H1 (cell line): Measurements from ENCODE around the gene SUZ12. TPM values are rescaled to one million over a fixed set of nuclear protein-coding genes. Genes with fewer than 3 reads are reported as not detected.

ENCODE experiments used
- CTCF ChIA-PET: fragments of 300-600 bp; sonication (Branson Sonifier 250); formaldehyde crosslinking; loops from one replicate; lab custom pipeline; 2021; ENCODE audit not compliant: partially characterized antibody; lab: Charles Lee
- POLR2A ChIA-PET: fragments of 300-600 bp; sonication (Branson Sonifier 250); formaldehyde crosslinking; loops from one replicate; lab custom pipeline; 2021; ENCODE audit warnings: inconsistent platforms; ENCODE audit not compliant: partially characterized antibody; lab: Charles Lee
- DNase-seq, 2 experiments: peaks; one replicate each; pipeline versions ENCODE4 v3.0.0 to v3.0.0-alpha.2; 2010 to 2022; ENCODE audit warnings: low spot score in 2 of 2, low read depth in 1 of 2, mixed read lengths in 1 of 2
- FAIRE-seq: peaks from 2 replicates; lab custom pipeline; 2011; peaks lifted over from hg19 to GRCh38; lab: Jason Lieb, UNC
- H2AFZ ChIP-seq: 2 replicates; pipeline ENCODE4 v1.8.1; 2012; ENCODE audit warnings: low read length, inconsistent platforms
- H2AK5ac ChIP-seq: 2 replicates; pipeline ENCODE4 v1.6.1; 2013; ENCODE audit warnings: low read depth, low read length
- H2BK120ac ChIP-seq: replicated peaks from 2 replicates; pipeline ENCODE3; 2013; ENCODE audit warnings: low read depth, low read length, inconsistent platforms
- H2BK12ac ChIP-seq: 2 replicates; pipeline ENCODE4 v1.6.1; 2013; ENCODE audit warnings: low read depth, low read length
- H2BK15ac ChIP-seq: 2 replicates; pipeline ENCODE4 v1.6.1; 2013; ENCODE audit warnings: low read length
- H2BK20ac ChIP-seq: 2 replicates; pipeline ENCODE4 v1.6.1; 2013; ENCODE audit warnings: low read length
- H2BK5ac ChIP-seq: 2 replicates; pipeline ENCODE4 v1.6.1; 2013; ENCODE audit warnings: low read depth, low read length
- H3K14ac ChIP-seq: 2 replicates; pipeline ENCODE4 v1.6.1; 2013; ENCODE audit warnings: inconsistent platforms; ENCODE audit not compliant: insufficient read length
- H3K18ac ChIP-seq: 2 replicates; pipeline ENCODE4 v1.6.1; 2013; ENCODE audit warnings: low read length; ENCODE audit errors: extremely low read depth
- H3K23ac ChIP-seq: 2 replicates; pipeline ENCODE4 v1.6.1; 2013; ENCODE audit warnings: inconsistent platforms; ENCODE audit not compliant: insufficient read length
- H3K23me2 ChIP-seq: 2 replicates; pipeline ENCODE4 v1.6.1; 2013; ENCODE audit warnings: low read depth, low read length
- H3K27ac ChIP-seq: 2 replicates; pipeline ENCODE4 v1.6.1; 2011; ENCODE audit warnings: low read depth, low read length, inconsistent platforms
- H3K27me3 ChIP-seq, 4 experiments: replicated peaks in 1 of 4; 1 replicate in 1 of 4; 2 replicates in 3 of 4; pipeline versions ENCODE4 v1.6.1 to v1.8.1; 2011 to 2013; ENCODE audit warnings: low read length in 3 of 4, mild to moderate bottlenecking in 3 of 4, inconsistent platforms in 2 of 4, mixed read lengths in 2 of 4, moderate library complexity in 1 of 4; ENCODE audit not compliant: control insufficient read depth in 3 of 4, insufficient read depth in 3 of 4; ENCODE audit errors: extremely low read depth in 1 of 4
- H3K36me3 ChIP-seq, 4 experiments: 2 replicates each; pipeline versions ENCODE4 v1.6.1 to v1.8.1; 2011 to 2013; ENCODE audit warnings: mild to moderate bottlenecking in 4 of 4, low read length in 3 of 4, moderate library complexity in 2 of 4, control low read depth in 1 of 4, inconsistent platforms in 1 of 4; ENCODE audit not compliant: insufficient read depth in 4 of 4, control insufficient read depth in 2 of 4
- H3K4ac ChIP-seq: replicated peaks from 2 replicates; pipeline ENCODE3; 2013; ENCODE audit warnings: low read length, low read depth, mixed read lengths, inconsistent platforms; ENCODE audit not compliant: insufficient read length
- H3K4me1 ChIP-seq, 4 experiments: replicated peaks in 1 of 4; 1 replicate in 1 of 4; 2 replicates in 3 of 4; pipeline versions ENCODE4 v1.6.1 to v1.8.1; 2011 to 2013; ENCODE audit warnings: low read length in 3 of 4, inconsistent platforms in 2 of 4, mixed read lengths in 1 of 4; ENCODE audit not compliant: insufficient read depth in 4 of 4, control insufficient read depth in 3 of 4
- H3K4me2 ChIP-seq, 2 experiments: 2 replicates each; pipeline versions ENCODE4 v1.6.1 to v1.8.1; 2011 to 2013; ENCODE audit warnings: low read depth in 2 of 2, low read length in 2 of 2, control low read depth in 1 of 2, inconsistent platforms in 1 of 2, mild to moderate bottlenecking in 1 of 2; ENCODE audit not compliant: insufficient read depth in 1 of 2
- H3K4me3 ChIP-seq, 4 experiments: fragments of 200-600, 300-600 bp in 1 of 4; sonication (generic), shearing (Covaris generic), sonication (Bioruptor Twin) in 1 of 4; 2 replicates each; pipeline versions ENCODE4 v1.5.1 to v1.8.1; 2011 to 2016; ENCODE audit warnings: low read length in 4 of 4, low read depth in 3 of 4, control low read depth in 2 of 4, inconsistent platforms in 2 of 4, mild to moderate bottlenecking in 2 of 4, mixed read lengths in 1 of 4, moderate library complexity in 1 of 4; ENCODE audit not compliant: insufficient read depth in 2 of 4; ENCODE audit errors: extremely low read depth in 1 of 4
- H3K56ac ChIP-seq: replicated peaks from 2 replicates; pipeline ENCODE3; 2013; ENCODE audit warnings: low read depth, mild to moderate bottlenecking, mixed read lengths, low read length, inconsistent platforms; ENCODE audit not compliant: insufficient read length
- H3K79me1 ChIP-seq: 2 replicates; pipeline ENCODE4 v1.6.1; 2013; ENCODE audit warnings: low read depth, low read length, control low read depth
- H3K79me2 ChIP-seq, 2 experiments: 2 replicates each; pipeline versions ENCODE4 v1.6.1 to v1.8.1; 2012 to 2013; ENCODE audit warnings: low read length in 2 of 2, mild to moderate bottlenecking in 2 of 2, inconsistent platforms in 1 of 2; ENCODE audit not compliant: insufficient read depth in 2 of 2, control insufficient read depth in 1 of 2
- H3K9ac ChIP-seq, 4 experiments: replicated peaks in 1 of 4; 1 replicate in 1 of 4; 2 replicates in 3 of 4; pipeline versions ENCODE4 v1.6.1 to v1.8.1; 2011 to 2013; ENCODE audit warnings: low read depth in 3 of 4, low read length in 3 of 4, control low read depth in 2 of 4, mild to moderate bottlenecking in 2 of 4, moderate library complexity in 2 of 4, inconsistent platforms in 1 of 4; ENCODE audit errors: extremely low read depth in 1 of 4
- H3K9me3 ChIP-seq, 2 experiments: 2 replicates each; pipeline versions ENCODE4 v1.6.1 to v1.8.1; 2012 to 2013; ENCODE audit warnings: mild to moderate bottlenecking in 2 of 2, moderate library complexity in 2 of 2, control low read depth in 1 of 2, inconsistent platforms in 1 of 2, low read depth in 1 of 2, low read length in 1 of 2, mixed read lengths in 1 of 2; ENCODE audit not compliant: insufficient read depth in 2 of 2
- H4K20me1 ChIP-seq, 2 experiments: replicated peaks in 1 of 2; 2 replicates each; pipeline versions ENCODE3 to v1.8.1; 2011 to 2013; ENCODE audit warnings: inconsistent platforms in 2 of 2, low read length in 2 of 2, mild to moderate bottlenecking in 1 of 2; ENCODE audit not compliant: insufficient read depth in 2 of 2, control insufficient read depth in 1 of 2
- H4K5ac ChIP-seq: 2 replicates; pipeline ENCODE4 v1.6.1; 2013; ENCODE audit warnings: low read length, low read depth, mixed read lengths, inconsistent platforms; ENCODE audit not compliant: insufficient read length
- H4K8ac ChIP-seq: 2 replicates; pipeline ENCODE4 v1.8.0; 2013; ENCODE audit warnings: mild to moderate bottlenecking, moderate library complexity, low read length, inconsistent platforms; ENCODE audit not compliant: insufficient read depth; ENCODE audit errors: extremely low read depth
- H4K91ac ChIP-seq: replicated peaks from 2 replicates; pipeline ENCODE3; 2013; ENCODE audit warnings: low read length, mixed read lengths, inconsistent platforms; ENCODE audit not compliant: insufficient read length
- CBX5 ChIP-seq: fragments of 300-800, 300-1000 bp; sonication (generic); IDR thresholded peaks from 2 replicates; pipeline ENCODE4 v1.7.1; 2016; ENCODE audit warnings: antibody characterized with exemption, low read length, low read depth
- CBX8 ChIP-seq: fragments of 300-800, 300-1000 bp; sonication (generic); IDR thresholded peaks from 2 replicates; pipeline ENCODE4 v1.7.1; 2016; ENCODE audit warnings: low read depth, low read length, borderline replicate concordance
- CHD1 ChIP-seq: IDR thresholded peaks from 2 replicates; pipeline ENCODE4 v1.6.1; 2012; ENCODE audit warnings: low read depth, low read length, improper control_type of control experiment
- CREB1 ChIP-seq: IDR thresholded peaks from 2 replicates; pipeline ENCODE4 v1.6.1; 2012; ENCODE audit warnings: inconsistent platforms
- CTBP2 ChIP-seq: IDR thresholded peaks from 2 replicates; pipeline ENCODE4 v1.7.0; 2011; ENCODE audit warnings: borderline replicate concordance, mild to moderate bottlenecking, moderate library complexity, mixed read lengths, low read length; ENCODE audit not compliant: insufficient read depth, insufficient read length
- EZH2 ChIP-seq: fragments of 200-600 bp; sonication (generic); IDR thresholded peaks from 2 replicates; pipeline ENCODE4 v1.7.1; 2012; ENCODE audit warnings: low read depth, mild to moderate bottlenecking, moderate library complexity, low read length, inconsistent platforms; ENCODE audit not compliant: severe bottlenecking
- JUND ChIP-seq: IDR thresholded peaks from 2 replicates; pipeline ENCODE4 v1.6.1; 2011; ENCODE audit warnings: mild to moderate bottlenecking, improper control_type of control experiment, low read length
- KDM1A ChIP-seq: fragments of 200-600, 300-600 bp; sonication (generic); IDR thresholded peaks from 2 replicates; pipeline ENCODE4 v1.7.1; 2016; ENCODE audit warnings: mild to moderate bottlenecking, low read length, borderline replicate concordance
- KDM4A ChIP-seq: IDR thresholded peaks from one replicate; pipeline ENCODE4 v1.7.1; 2012; ENCODE audit warnings: low read depth, mild to moderate bottlenecking, moderate library complexity, low read length, inconsistent platforms; ENCODE audit not compliant: severe bottlenecking
- SIRT6 ChIP-seq: IDR thresholded peaks from one replicate; pipeline ENCODE4 v1.7.1; 2012; ENCODE audit warnings: low read length, inconsistent platforms
- TAF7 ChIP-seq: optimal IDR thresholded peaks from 2 replicates; pipeline ENCODE3; 2011; ENCODE audit warnings: low read depth, mild to moderate bottlenecking, inconsistent platforms, low read length, moderate library complexity, borderline replicate concordance
- TBP ChIP-seq: IDR thresholded peaks from 2 replicates; pipeline ENCODE4 v1.6.1; 2011; ENCODE audit warnings: low read depth, low read length, improper control_type of control experiment
- TCF12 ChIP-seq: IDR thresholded peaks from 2 replicates; pipeline ENCODE4 v1.6.1; 2011; ENCODE audit warnings: low read depth, mild to moderate bottlenecking, low read length
- USF2 ChIP-seq: IDR thresholded peaks from 2 replicates; pipeline ENCODE4 v1.6.1; 2011; ENCODE audit warnings: low read length, improper control_type of control experiment
- WGBS, 2 experiments: shearing (Covaris generic) in 1 of 2; methylation state at CpG; one replicate each; pipeline versions ENCODE4 v1.1.6 to v1.1.7; 2013 to 2015; ENCODE audit warnings: low lambda C conversion rate in 2 of 2, mixed read lengths in 2 of 2, inconsistent platforms in 1 of 2, low coverage in 1 of 2, missing lambda C conversion rate in 1 of 2; ENCODE audit not compliant: insufficient replicate concordance in 2 of 2, insufficient coverage in 1 of 2, insufficient read length in 1 of 2; ENCODE audit errors: extremely low coverage in 1 of 2, missing lambda C conversion rate in 1 of 2; 5-methylcytosine and 5-hydroxymethylcytosine counted together
- polyA plus RNA-seq, 7 experiments: library from polyadenylated mRNA; depleted of rRNA in 3 of 7; stranded (reverse) in 5 of 7; unstranded in 2 of 7; fragments of >200 nt in 5 of 7; fragments of 200-250 nt in 2 of 7; gene quantifications; 1 replicate in 5 of 7; 2 replicates in 1 of 7; 4 replicates in 1 of 7; pipeline versions ENCODE4 v1.2.1 to v1.2.3, GENCODE V29; 2011 to 2013; ENCODE audit warnings: missing spikeins in 2 of 7, mixed read lengths in 2 of 7
- total RNA-seq: library from RNA; stranded (reverse); fragmentation: NEBNext Ultra II Directional; extraction: Animal tissue kit (Norgen Biotek cat#: 25700); gene quantifications from 2 replicates; pipeline ENCODE4 v1.2.1, GENCODE V29; 2021

The SUZ12 gene
- total and polyA plus RNA-seq, 2 of the 8 experiments (the other 6 are each of a cell fraction or from before 2014, with no cell fraction given), result 9.1 to 34.6 TPM

GRCh38 chr17:32016231-32016630 is 79.4 kb downstream of the SUZ12 start:
- Histone ChIP-seq H3K23ac (no peak overlapping the region), H3K36me3 (peaks cover 0 to 7% (median 2%) of the 10 kb centered on the region in 4 experiments; a peak in 3 of 8 replicates), H3K27ac (no peak overlapping the region), H2BK15ac (no peak overlapping the region), H3K18ac (no peak overlapping the region), H3K79me1 (no peaks in the 10 kb centered on the region; the same call in 1 of the 2 replicates), H3K56ac (no peak overlapping the region), H3K4me1 (no peaks in the 10 kb centered on the region), H4K5ac (no peak overlapping the region), H3K4me2 (no peak overlapping the region), H2BK20ac (no peak overlapping the region), H3K79me2 (peaks cover 0 to 56% of the 10 kb centered on the region in 2 experiments; a peak in 2 of 4 replicates), H2AFZ (no peak overlapping the region), H2BK12ac (no peak overlapping the region), H4K20me1 (peaks cover 2 to 4% of the 10 kb centered on the region in 2 experiments), H3K4ac (no peak overlapping the region), H3K14ac (no peak overlapping the region), H4K8ac (no peak overlapping the region), H3K9ac (no peak overlapping the region), H2AK5ac (no peak overlapping the region), H3K27me3 (no peaks in the 10 kb centered on the region), H3K4me3 (no peak overlapping the region), H2BK5ac (no peak overlapping the region), H3K9me3 (no peaks in the 10 kb centered on the region), H4K91ac (no peak overlapping the region), H2BK120ac (no peak overlapping the region), H3K23me2 (no peaks in the 10 kb centered on the region; the same call in 1 of the 2 replicates)
- FAIRE-seq (no peak), DNase-seq (no peak)
- WGBS, 2 experiments, result 82% methylated on average over 7 of the region's 7 CpGs; no CpG with 5 or more reads in 1 of the 2 experiments
- ChIA-PET POLR2A (interaction anchor here (1.7 kb wide), 1 partner anchor 9 kb away, joined by 8 read pairs; the partner anchor contains the start of gene LRRC37B), CTCF (interaction anchor here (0.9 kb wide), 1 partner anchor 122 kb away, joined by 3 read pairs; no protein-coding TSS in a partner anchor)
- no peak for TF ChIP-seq CHD1
- TF ChIP-seq SIRT6, result no peak
- no peak for TF ChIP-seq CTBP2
- no peak for TF ChIP-seq TAF7
- no peak for TF ChIP-seq JUND
- TF ChIP-seq TBP, result no peak
- no peak for TF ChIP-seq KDM4A
- TF ChIP-seq KDM1A, result no peak
- TF ChIP-seq TCF12, result no peak
- TF ChIP-seq CREB1, result no peak
- TF ChIP-seq EZH2, result no peak
- TF ChIP-seq CBX8, result no peak
- TF ChIP-seq USF2, result no peak
- TF ChIP-seq CBX5, result no peak
